ENCODE measurements around the gene KLHL42.

DNA sequence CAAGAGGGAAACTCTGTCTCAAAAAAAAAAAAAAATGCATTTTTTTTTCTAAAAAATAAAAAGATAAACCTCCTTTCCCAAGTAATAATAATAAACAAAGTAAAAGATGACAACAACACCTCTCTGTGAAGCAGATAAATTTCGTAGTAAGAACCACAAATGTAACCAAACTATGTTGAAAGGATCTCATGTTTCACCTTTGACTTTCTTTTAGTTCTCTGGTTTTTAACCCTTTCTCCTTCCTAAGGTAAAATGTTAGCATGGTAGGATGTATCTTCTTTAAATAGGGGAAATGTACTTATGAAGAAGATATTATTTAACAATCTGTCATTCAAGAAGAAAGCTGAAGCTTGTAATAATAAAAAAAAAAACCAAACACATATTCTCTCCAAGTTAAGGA lies 1.8 kb upstream of the KLHL42 start:
- no peak for TF ChIP-seq POLR2AphosphoS5 (IDR thresholded peaks at IDR 0.05; ENCODE audit: insufficient read depth in 1 of 2, low read depth in 1 of 2)
- TF ChIP-seq, protein P1, sequence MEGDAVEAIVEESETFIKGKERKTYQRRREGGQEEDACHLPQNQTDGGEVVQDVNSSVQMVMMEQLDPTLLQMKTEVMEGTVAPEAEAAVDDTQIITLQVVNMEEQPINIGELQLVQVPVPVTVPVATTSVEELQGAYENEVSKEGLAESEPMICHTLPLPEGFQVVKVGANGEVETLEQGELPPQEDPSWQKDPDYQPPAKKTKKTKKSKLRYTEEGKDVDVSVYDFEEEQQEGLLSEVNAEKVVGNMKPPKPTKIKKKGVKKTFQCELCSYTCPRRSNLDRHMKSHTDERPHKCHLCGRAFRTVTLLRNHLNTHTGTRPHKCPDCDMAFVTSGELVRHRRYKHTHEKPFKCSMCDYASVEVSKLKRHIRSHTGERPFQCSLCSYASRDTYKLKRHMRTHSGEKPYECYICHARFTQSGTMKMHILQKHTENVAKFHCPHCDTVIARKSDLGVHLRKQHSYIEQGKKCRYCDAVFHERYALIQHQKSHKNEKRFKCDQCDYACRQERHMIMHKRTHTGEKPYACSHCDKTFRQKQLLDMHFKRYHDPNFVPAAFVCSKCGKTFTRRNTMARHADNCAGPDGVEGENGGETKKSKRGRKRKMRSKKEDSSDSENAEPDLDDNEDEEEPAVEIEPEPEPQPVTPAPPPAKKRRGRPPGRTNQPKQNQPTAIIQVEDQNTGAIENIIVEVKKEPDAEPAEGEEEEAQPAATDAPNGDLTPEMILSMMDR (IDR thresholded peaks at IDR 0.05), result no peak
